CD14-positive monocyte (primary cell): ENCODE measurements around the gene LDAH. TPM values are rescaled to one million over a fixed set of nuclear protein-coding genes. Genes with fewer than 3 reads are reported as not detected.
A peak's percentile ranks its signal among the peaks of the same experiment; 100 is the strongest.

Source experiments
- DNase-seq, 3 donors: peaks; one replicate each; pipeline ENCODE4 v3.0.0-alpha.2; 2011 to 2022
- H2AFZ ChIP-seq: 2 replicates; pipeline ENCODE4 v1.6.0; 2012; ENCODE audit warnings: mild to moderate bottlenecking, low read depth, low read length, inconsistent platforms; ENCODE audit not compliant: insufficient read depth, poor library complexity, severe bottlenecking
- H3K27ac ChIP-seq, 2 donors: 1 replicate in 1 of 2; 2 replicates in 1 of 2; pipeline ENCODE4 v1.5.1; 2012 to 2013; ENCODE audit warnings: low read length in 2 of 2, control low read depth in 1 of 2, inconsistent platforms in 1 of 2, low read depth in 1 of 2, mild to moderate bottlenecking in 1 of 2
- H3K27me3 ChIP-seq, 2 donors: one replicate each; pipeline versions ENCODE4 v1.6.0 to v1.6.1; 2011 to 2013; ENCODE audit warnings: low read length in 2 of 2; ENCODE audit not compliant: control insufficient read depth in 2 of 2, insufficient read depth in 2 of 2
- H3K36me3 ChIP-seq, 2 donors: replicated peaks in 1 of 2; 1 replicate in 1 of 2; 2 replicates in 1 of 2; pipeline versions ENCODE4 v1.5.1 to v1.6.1; 2012 to 2013; ENCODE audit warnings: low read length in 2 of 2, control low read depth in 1 of 2, inconsistent platforms in 1 of 2, mild to moderate bottlenecking in 1 of 2; ENCODE audit not compliant: insufficient read depth in 2 of 2, control insufficient read depth in 1 of 2
- H3K4me1 ChIP-seq, 2 donors: 1 replicate in 1 of 2; 2 replicates in 1 of 2; pipeline versions ENCODE4 v1.5.1 to v1.6.1; 2012 to 2013; ENCODE audit warnings: low read length in 2 of 2, control low read depth in 1 of 2, inconsistent platforms in 1 of 2, mild to moderate bottlenecking in 1 of 2, moderate library complexity in 1 of 2; ENCODE audit not compliant: insufficient read depth in 2 of 2, control insufficient read depth in 1 of 2
- H3K4me2 ChIP-seq: replicated peaks from 2 replicates; pipeline ENCODE3; 2012; ENCODE audit warnings: low read length, moderate library complexity, mild to moderate bottlenecking; ENCODE audit not compliant: poor library complexity, severe bottlenecking; ENCODE audit errors: extremely low read depth
- H3K4me3 ChIP-seq, 3 experiments: fragments of 200-600 bp in 1 of 3; sonication (generic) in 1 of 3; replicated peaks in 1 of 3; 1 replicate in 2 of 3; 2 replicates in 1 of 3; pipeline ENCODE4 v1.5.1; 2011 to 2013; ENCODE audit warnings: low read length in 3 of 3, mild to moderate bottlenecking in 3 of 3, control low read depth in 2 of 3, low read depth in 2 of 3, inconsistent platforms in 1 of 3, moderate library complexity in 1 of 3
- H3K79me2 ChIP-seq: 2 replicates; pipeline ENCODE4 v1.6.0; 2012; ENCODE audit warnings: mild to moderate bottlenecking, control low read depth, inconsistent platforms, low read length, moderate library complexity; ENCODE audit not compliant: insufficient read depth
- H3K9ac ChIP-seq: 2 replicates; pipeline ENCODE4 v1.6.0; 2017; ENCODE audit warnings: low read length, mild to moderate bottlenecking; ENCODE audit not compliant: insufficient read depth, poor library complexity, severe bottlenecking
- H3K9me3 ChIP-seq, 2 donors: replicated peaks in 1 of 2; 1 replicate in 1 of 2; 2 replicates in 1 of 2; pipeline versions ENCODE4 v1.5.1 to v1.6.1; 2012 to 2013; ENCODE audit warnings: low read length in 2 of 2, control low read depth in 1 of 2; ENCODE audit not compliant: control insufficient read depth in 1 of 2, insufficient read depth in 1 of 2
- H4K20me1 ChIP-seq: 2 replicates; pipeline ENCODE4 v1.6.0; 2012; ENCODE audit warnings: mild to moderate bottlenecking, low read length, control low read depth, moderate library complexity; ENCODE audit not compliant: insufficient read depth
- H3K27ac Mint-ChIP-seq, 7 donors: one replicate each; pipeline ENCODE4 v1.8.0; 2020; ENCODE audit warnings: mild to moderate bottlenecking in 7 of 7, mixed read lengths in 7 of 7, moderate library complexity in 6 of 7, inconsistent platforms in 2 of 7
- H3K27me3 Mint-ChIP-seq, 3 donors: one replicate each; pipeline ENCODE4 v1.8.0; 2021 to 2022; ENCODE audit warnings: low read depth in 3 of 3, mild to moderate bottlenecking in 3 of 3, mixed read lengths in 3 of 3, moderate library complexity in 3 of 3, inconsistent platforms in 1 of 3
- H3K36me3 Mint-ChIP-seq, 2 donors: one replicate each; pipeline ENCODE4 v1.8.0; 2020; ENCODE audit warnings: mixed read lengths in 2 of 2, inconsistent platforms in 1 of 2, mild to moderate bottlenecking in 1 of 2
- H3K4me1 Mint-ChIP-seq: one replicate; pipeline ENCODE4 v1.8.0; 2020; ENCODE audit warnings: mild to moderate bottlenecking, mixed read lengths
- H3K4me3 Mint-ChIP-seq, 2 donors: one replicate each; pipeline ENCODE4 v1.8.0; 2020; ENCODE audit warnings: mild to moderate bottlenecking in 2 of 2, mixed read lengths in 2 of 2, moderate library complexity in 1 of 2
- H3K9me3 Mint-ChIP-seq, 7 donors: one replicate each; pipeline ENCODE4 v1.8.0; 2020 to 2022; ENCODE audit warnings: mixed read lengths in 7 of 7, mild to moderate bottlenecking in 6 of 7, moderate library complexity in 6 of 7, inconsistent platforms in 2 of 7
- CTCF ChIP-seq: fragments of 200-600 bp; IDR thresholded peaks from one replicate; pipeline ENCODE4 v1.8.0; 2022; ENCODE audit warnings: antibody characterized with exemption, mild to moderate bottlenecking
- WGBS: methylation state at CpG from one replicate; pipeline ENCODE4 v1.1.5; 2013; ENCODE audit warnings: missing lambda C conversion rate; ENCODE audit not compliant: insufficient coverage; 5-methylcytosine and 5-hydroxymethylcytosine counted together
- intact Hi-C, 2 donors: fragments of 100-400 bp; cut with micrococcal nuclease; formaldehyde crosslinking; loops; one replicate each; pipeline versions ENCODE4 v1.15.0 to v1.15.1; 2023
- polyA plus RNA-seq, 3 donors: library from polyadenylated mRNA; depleted of rRNA in 1 of 3; unstranded in 2 of 3; stranded (reverse) in 1 of 3; fragments of 300-500 nt in 2 of 3; fragments of >200 nt in 1 of 3; fragmentation: Illumina TruSeq in 2 of 3; gene quantifications; 1 replicate in 2 of 3; 2 replicates in 1 of 3; pipeline ENCODE4 v1.2.3, GENCODE V29; 2012 to 2021

LDAH gene
- polyA plus RNA-seq, 3 donors, result 3.7 to 5.7 (median 5.0) TPM

- Histone ChIP-seq H4K20me1 (no peaks in the 10 kb centered on the region), H2AFZ (no peak overlapping the region), H3K9me3 (peaks cover 0 to 20% of the 10 kb centered on the region in 2 donors), H3K4me2 (no peak overlapping the region), H3K27ac (no peak overlapping the region), H3K4me3 (no peak overlapping the region), H3K79me2 (no peaks in the 10 kb centered on the region), H3K4me1 (no peaks in the 10 kb centered on the region), H3K36me3 (peaks cover 0 to 13% of the 10 kb centered on the region in 2 donors), H3K9ac (no peak overlapping the region), H3K27me3 (no peaks in the 10 kb centered on the region)
- DNase-seq, result no peak
- intact Hi-C loops, result no loop called here
- Mint-ChIP-seq H3K27ac (peak overlapping the region in 1 of 7 donors; percentile 46), H3K27me3 (no peaks in the 10 kb centered on the region), H3K4me1 (no peaks in the 10 kb centered on the region), H3K36me3 (peaks cover 13 to 33% of the 10 kb centered on the region in 2 donors), H3K9me3 (peaks cover 0 to 16% (median 9%) of the 10 kb centered on the region in 7 donors), H3K4me3 (no peak overlapping the region)
- TF ChIP-seq CTCF, result no peak
- WGBS, result 99% methylated on average over 14 of the region's 15 CpGs
Observed at GRCh38 chr2:20766798-20767644, 55.9 kb downstream of the LDAH start.

- no peaks in the 10 kb centered on the region for H3K4me1 ChIP-seq
- peaks cover 0 to 20% of the 10 kb centered on the region in 2 donors for H3K9me3 ChIP-seq
- intact Hi-C loops, result no loop called here
- H3K9me3 Mint-ChIP-seq, result peaks cover 0 to 16% (median 9%) of the 10 kb centered on the region in 7 donors
- no peak overlapping the region for H2AFZ ChIP-seq
- H4K20me1 ChIP-seq, result no peaks in the 10 kb centered on the region
- H3K27ac ChIP-seq, result no peak overlapping the region
- no peak overlapping the region for H3K27ac Mint-ChIP-seq
- no peaks in the 10 kb centered on the region for H3K4me1 Mint-ChIP-seq
- no peaks in the 10 kb centered on the region for H3K27me3 Mint-ChIP-seq
- WGBS, result no CpG with 5 or more reads among the region's 1 CpG
- no peak for TF ChIP-seq CTCF
- H3K9ac ChIP-seq, result no peak overlapping the region
- no peak overlapping the region for H3K4me2 ChIP-seq
- peaks cover 8 to 28% of the 10 kb centered on the region in 2 donors for H3K36me3 Mint-ChIP-seq
- peaks cover 0 to 13% of the 10 kb centered on the region in 2 donors for H3K36me3 ChIP-seq
- H3K27me3 ChIP-seq, result no peaks in the 10 kb centered on the region
- H3K4me3 Mint-ChIP-seq, result no peak overlapping the region
- H3K79me2 ChIP-seq, result no peaks in the 10 kb centered on the region
- no peak for DNase-seq
- no peak overlapping the region for H3K4me3 ChIP-seq
Observed at GRCh38 chr2:20766213-20766612, 56.7 kb downstream of the LDAH start.
